Measurements from ENCODE around the gene HIBCH.
"Not testable (repeated sequence)": the region's sequence is repeated elsewhere in the genome, so short reads cannot be mapped to it uniquely, and the experiment has no call there.

Gene HIBCH

GRCh38 chr2:190340369-190340768 is 20.7 kb upstream of the HIBCH start:
- Histone ChIP-seq H3K4me2 (ENCODE audit: low read length) (no peak overlapping the region), H3K9ac (ENCODE audit: low read depth, low read length) (no peak overlapping the region), H3K9me3 (replicated peaks; ENCODE audit: low read length) (no peaks in the 10 kb centered on the region), H3K36me3 (ENCODE audit: insufficient read depth, low read length) (no peaks in the 10 kb centered on the region), H3K27me3 (ENCODE audit: control insufficient read depth, insufficient read depth, low read length) (no peaks in the 10 kb centered on the region), H3K4me1 (ENCODE audit: control insufficient read depth, insufficient read depth, low read length) (peaks cover 10% of the 10 kb centered on the region), H3K4me3 (ENCODE audit: low read length) (no peak overlapping the region)

GRCh38 chr2:190339394-190339793 is 19.8 kb upstream of the HIBCH start:
- Histone ChIP-seq H3K4me3 (ENCODE audit: low read length) (no peak overlapping the region), H3K36me3 (ENCODE audit: insufficient read depth, low read length) (no peaks in the 10 kb centered on the region), H3K4me1 (ENCODE audit: control insufficient read depth, insufficient read depth, low read length) (peaks cover 9% of the 10 kb centered on the region), H3K27me3 (ENCODE audit: control insufficient read depth, insufficient read depth, low read length) (no peaks in the 10 kb centered on the region), H3K4me2 (ENCODE audit: low read length) (no peak overlapping the region), H3K9ac (ENCODE audit: low read depth, low read length) (no peak overlapping the region), H3K9me3 (replicated peaks; ENCODE audit: low read length) (no peaks in the 10 kb centered on the region)

- no peak overlapping the region for H3K4me3 ChIP-seq (ENCODE audit: low read length)
These were observed 18.8 kb upstream of the HIBCH start for GRCh38 chr2:190338453-190338852.

GRCh38 chr2:190336420-190336819 is 16.8 kb upstream of the HIBCH start:
- Histone ChIP-seq H3K4me2 (ENCODE audit: low read length) (no peak overlapping the region), H3K36me3 (ENCODE audit: insufficient read depth, low read length) (no peaks in the 10 kb centered on the region), H3K4me3 (ENCODE audit: low read length) (no peak overlapping the region), H3K9me3 (replicated peaks; ENCODE audit: low read length) (no peaks in the 10 kb centered on the region), H3K27me3 (ENCODE audit: control insufficient read depth, insufficient read depth, low read length) (no peaks in the 10 kb centered on the region), H3K4me1 (ENCODE audit: control insufficient read depth, insufficient read depth, low read length) (peaks cover 4% of the 10 kb centered on the region), H3K9ac (ENCODE audit: low read depth, low read length) (no peak overlapping the region)

More at GRCh38 chr2:190338453-190338852, 18.8 kb upstream of the HIBCH start:
- Histone ChIP-seq H3K9ac (ENCODE audit: low read depth, low read length) (no peak overlapping the region), H3K36me3 (ENCODE audit: insufficient read depth, low read length) (no peaks in the 10 kb centered on the region), H3K27me3 (ENCODE audit: control insufficient read depth, insufficient read depth, low read length) (no peaks in the 10 kb centered on the region), H3K4me1 (ENCODE audit: control insufficient read depth, insufficient read depth, low read length) (peaks cover 8% of the 10 kb centered on the region), H3K9me3 (replicated peaks; ENCODE audit: low read length) (no peaks in the 10 kb centered on the region), H3K4me2 (ENCODE audit: low read length) (no peak overlapping the region)

GRCh38 chr2:190335584-190335983 is 16.0 kb upstream of the HIBCH start:
- H3K9ac ChIP-seq (ENCODE audit: low read depth, low read length); H3K36me3 ChIP-seq (ENCODE audit: insufficient read depth, low read length); H3K27me3 ChIP-seq (ENCODE audit: control insufficient read depth, insufficient read depth, low read length); H3K4me2 ChIP-seq (ENCODE audit: low read length); H3K4me3 ChIP-seq (ENCODE audit: low read length); H3K4me1 ChIP-seq (ENCODE audit: control insufficient read depth, insufficient read depth, low read length); H3K9me3 ChIP-seq (replicated peaks; ENCODE audit: low read length): not testable (repeated sequence)

- H3K4me2 ChIP-seq (ENCODE audit: low read length), result no peak overlapping the region
- no peaks in the 10 kb centered on the region for H3K9me3 ChIP-seq (replicated peaks; ENCODE audit: low read length)
- H3K9ac ChIP-seq (ENCODE audit: low read depth, low read length), result no peak overlapping the region
- no peak overlapping the region for H3K4me3 ChIP-seq (ENCODE audit: low read length)
- H3K4me1 ChIP-seq (ENCODE audit: control insufficient read depth, insufficient read depth, low read length), result peaks cover 4% of the 10 kb centered on the region
- no peaks in the 10 kb centered on the region for H3K36me3 ChIP-seq (ENCODE audit: insufficient read depth, low read length)
- no peaks in the 10 kb centered on the region for H3K27me3 ChIP-seq (ENCODE audit: control insufficient read depth, insufficient read depth, low read length)
These were observed 15.6 kb upstream of the HIBCH start for GRCh38 chr2:190335225-190335559.

- Histone ChIP-seq H3K4me1 (ENCODE audit: control insufficient read depth, insufficient read depth, low read length) (peaks cover 4% of the 10 kb centered on the region), H3K9ac (ENCODE audit: low read depth, low read length) (no peak overlapping the region), H3K4me3 (ENCODE audit: low read length) (no peak overlapping the region), H3K4me2 (ENCODE audit: low read length) (no peak overlapping the region), H3K9me3 (replicated peaks; ENCODE audit: low read length) (no peaks in the 10 kb centered on the region), H3K36me3 (ENCODE audit: insufficient read depth, low read length) (no peaks in the 10 kb centered on the region), H3K27me3 (ENCODE audit: control insufficient read depth, insufficient read depth, low read length) (no peaks in the 10 kb centered on the region)
These were observed 15.0 kb upstream of the HIBCH start for GRCh38 chr2:190334479-190335224.

- no peaks in the 10 kb centered on the region for H3K27me3 ChIP-seq (ENCODE audit: control insufficient read depth, insufficient read depth, low read length)
- H3K4me3 ChIP-seq (ENCODE audit: low read length), result no peak overlapping the region
- peaks cover 4% of the 10 kb centered on the region for H3K4me1 ChIP-seq (ENCODE audit: control insufficient read depth, insufficient read depth, low read length)
- no peaks in the 10 kb centered on the region for H3K36me3 ChIP-seq (ENCODE audit: insufficient read depth, low read length)
- no peaks in the 10 kb centered on the region for H3K9me3 ChIP-seq (replicated peaks; ENCODE audit: low read length)
- H3K9ac ChIP-seq (ENCODE audit: low read depth, low read length), result no peak overlapping the region
- no peak overlapping the region for H3K4me2 ChIP-seq (ENCODE audit: low read length)
These were observed 14.3 kb upstream of the HIBCH start for GRCh38 chr2:190333928-190334327.

GRCh38 chr2:190333395-190333794 is 13.8 kb upstream of the HIBCH start:
- H3K27me3 ChIP-seq (ENCODE audit: control insufficient read depth, insufficient read depth, low read length), result no peaks in the 10 kb centered on the region
- H3K36me3 ChIP-seq (ENCODE audit: insufficient read depth, low read length), result no peaks in the 10 kb centered on the region
- H3K4me3 ChIP-seq (ENCODE audit: low read length), result no peak overlapping the region
- H3K9me3 ChIP-seq (replicated peaks; ENCODE audit: low read length), result no peaks in the 10 kb centered on the region
- no peak overlapping the region for H3K9ac ChIP-seq (ENCODE audit: low read depth, low read length)
- H3K4me1 ChIP-seq (ENCODE audit: control insufficient read depth, insufficient read depth, low read length), result peaks cover 4% of the 10 kb centered on the region
- no peak overlapping the region for H3K4me2 ChIP-seq (ENCODE audit: low read length)

GRCh38 chr2:190328573-190329147 is 9.0 kb upstream of the HIBCH start:
- no peaks in the 10 kb centered on the region for H3K4me1 ChIP-seq (ENCODE audit: control insufficient read depth, insufficient read depth, low read length)
- H3K4me2 ChIP-seq (ENCODE audit: low read length), result no peak overlapping the region
- no peaks in the 10 kb centered on the region for H3K36me3 ChIP-seq (ENCODE audit: insufficient read depth, low read length)
- no peak overlapping the region for H3K4me3 ChIP-seq (ENCODE audit: low read length)
- no peaks in the 10 kb centered on the region for H3K9me3 ChIP-seq (replicated peaks; ENCODE audit: low read length)
- H3K27me3 ChIP-seq (ENCODE audit: control insufficient read depth, insufficient read depth, low read length), result no peaks in the 10 kb centered on the region
- H3K9ac ChIP-seq (ENCODE audit: low read depth, low read length), result no peak overlapping the region

GRCh38 chr2:190327867-190328572 is 8.4 kb upstream of the HIBCH start:
- Histone ChIP-seq H3K36me3 (ENCODE audit: insufficient read depth, low read length) (no peaks in the 10 kb centered on the region), H3K9ac (ENCODE audit: low read depth, low read length) (no peak overlapping the region), H3K27me3 (ENCODE audit: control insufficient read depth, insufficient read depth, low read length) (no peaks in the 10 kb centered on the region), H3K4me3 (ENCODE audit: low read length) (no peak overlapping the region), H3K4me2 (ENCODE audit: low read length) (no peak overlapping the region), H3K9me3 (replicated peaks; ENCODE audit: low read length) (no peaks in the 10 kb centered on the region), H3K4me1 (ENCODE audit: control insufficient read depth, insufficient read depth, low read length) (no peaks in the 10 kb centered on the region)

GRCh38 chr2:190325588-190325987 is 6.0 kb upstream of the HIBCH start:
- Histone ChIP-seq H3K36me3 (ENCODE audit: insufficient read depth, low read length) (no peaks in the 10 kb centered on the region), H3K4me1 (ENCODE audit: control insufficient read depth, insufficient read depth, low read length) (no peaks in the 10 kb centered on the region), H3K4me2 (ENCODE audit: low read length) (no peak overlapping the region), H3K4me3 (ENCODE audit: low read length) (no peak overlapping the region), H3K27me3 (ENCODE audit: control insufficient read depth, insufficient read depth, low read length) (no peaks in the 10 kb centered on the region), H3K9me3 (replicated peaks; ENCODE audit: low read length) (no peaks in the 10 kb centered on the region), H3K9ac (ENCODE audit: low read depth, low read length) (no peak overlapping the region)
